Tongue (tissue), 2 donors: ENCODE measurements around the gene CCDC33. TPM values are rescaled to one million over a fixed set of nuclear protein-coding genes. Genes with fewer than 3 reads are reported as not detected.

Experiments used
- DNase-seq: peaks from one replicate; pipeline ENCODE4 v3.0.0-alpha.2; 2015
- total RNA-seq: library from RNA; depleted of rRNA; stranded (reverse); fragments of >200 nt; gene quantifications from one replicate; pipeline ENCODE4 v1.2.3, GENCODE V29; 2014

CCDC33 gene
- total RNA-seq, 1 donor from 2014 or later, result 0.41 TPM

DNA sequence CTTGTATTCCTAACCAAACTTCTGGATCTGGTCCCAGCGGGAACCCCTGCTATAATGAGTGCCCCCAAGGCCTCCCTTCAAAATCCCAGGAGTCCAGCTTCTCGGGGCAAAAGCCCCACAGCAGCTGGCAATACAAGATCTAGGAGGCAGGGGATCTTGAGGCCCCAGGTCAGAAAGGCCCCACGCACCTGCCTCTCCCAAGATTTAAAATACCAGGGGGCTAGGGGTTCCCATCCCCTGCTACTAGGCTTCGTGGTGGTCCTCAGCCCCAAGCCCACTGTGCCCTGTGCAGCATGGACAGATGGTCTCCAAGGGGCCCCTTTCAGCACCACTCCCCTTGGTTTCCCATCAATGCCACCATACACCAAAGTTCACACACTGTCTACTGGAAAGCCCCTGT is 147.2 kb downstream of the CCDC33 start:
- DNase-seq, result no peak

DNA sequence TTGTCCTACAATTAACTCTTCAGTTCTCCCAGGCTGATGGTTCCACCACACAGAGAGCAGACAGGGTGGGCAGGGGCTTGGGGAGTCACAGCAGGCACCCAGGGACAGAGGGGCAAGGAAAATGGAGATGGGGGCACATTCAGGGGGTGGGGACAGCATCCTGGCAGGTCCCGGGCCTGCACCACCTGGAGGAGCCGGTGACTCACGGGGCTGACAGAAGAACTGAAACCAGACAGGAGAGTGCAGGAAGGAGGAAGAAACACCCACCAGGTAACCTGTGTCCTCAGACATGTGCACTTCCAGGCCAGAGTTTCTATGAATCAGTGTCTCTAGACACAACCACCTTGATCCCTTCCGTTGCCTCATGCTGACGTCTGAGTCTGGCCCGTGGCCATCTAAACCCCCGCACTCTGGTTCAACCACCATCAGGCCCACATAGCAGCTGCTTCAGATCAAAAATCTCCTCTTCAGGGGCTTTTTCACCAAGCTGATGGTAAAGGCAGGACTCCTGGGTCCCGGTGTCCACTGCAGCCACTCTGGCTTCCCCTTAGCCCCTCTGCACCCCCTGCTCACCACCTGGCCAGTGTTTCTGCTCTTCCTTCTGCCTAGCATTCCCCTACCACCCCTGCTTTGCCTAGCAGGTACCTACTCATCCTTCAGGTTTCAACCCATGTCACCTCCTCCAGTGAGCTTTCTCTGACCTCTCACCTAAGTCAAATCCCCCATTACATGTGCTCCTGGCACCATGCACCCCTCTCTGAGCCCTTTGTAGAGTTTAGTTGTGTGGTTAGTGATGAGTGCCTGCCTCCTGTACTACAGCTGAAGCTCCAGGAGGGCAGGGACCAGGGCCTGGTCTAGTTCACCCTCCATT is 147.8 kb downstream of the CCDC33 start:
- no peak for DNase-seq

DNA sequence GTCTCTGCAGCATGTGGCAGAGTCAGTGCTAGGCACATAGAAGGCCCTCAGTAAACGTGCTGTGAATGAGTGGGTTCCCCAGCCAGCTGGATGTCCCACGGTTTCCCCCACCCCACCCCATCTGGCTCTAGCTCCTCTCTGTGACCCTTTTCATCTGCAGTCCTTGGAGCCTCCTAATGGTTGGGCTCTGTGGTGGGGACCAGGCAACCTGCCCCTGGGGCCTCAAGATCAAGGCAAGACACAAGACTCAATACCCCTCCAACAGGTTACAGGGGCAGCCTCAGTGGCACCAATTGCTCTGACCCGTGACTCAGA is 148.4 kb downstream of the CCDC33 start:
- no peak for DNase-seq

DNA sequence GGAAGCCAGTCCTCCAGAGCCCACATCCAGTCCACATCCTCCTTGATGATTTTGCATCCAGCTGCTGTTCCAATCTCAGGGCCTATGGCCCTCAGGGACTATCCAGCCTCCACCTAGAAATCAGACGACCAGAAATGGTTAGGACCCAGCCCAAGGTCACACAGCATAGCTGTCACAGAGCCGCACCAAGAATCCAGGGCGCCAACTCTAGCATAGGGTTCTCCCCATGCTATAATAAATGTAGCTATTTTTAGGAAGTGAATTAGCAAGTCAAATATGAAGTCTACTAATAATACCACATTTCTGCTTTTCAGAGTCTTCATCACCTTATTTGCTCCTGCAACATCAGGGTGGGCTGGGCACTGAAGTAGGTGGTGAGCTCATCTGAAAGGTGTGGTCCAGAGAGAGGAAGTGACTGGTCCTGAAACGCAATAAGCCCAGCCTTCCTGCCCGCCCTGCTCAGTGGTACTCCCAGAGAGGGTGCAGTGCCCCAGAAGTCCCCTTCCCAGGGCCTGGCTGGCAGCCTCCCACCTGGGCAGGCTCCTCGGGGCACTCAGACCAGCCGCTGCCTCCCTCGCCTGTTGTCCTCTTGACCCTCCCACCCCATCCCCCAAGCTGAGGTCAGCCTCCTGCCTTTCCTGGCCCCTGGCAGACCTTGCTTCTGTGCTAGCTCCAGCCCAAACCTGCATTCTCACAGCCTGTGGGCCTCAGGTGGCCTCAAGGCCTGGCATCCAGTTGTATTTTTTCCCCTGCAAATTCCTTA is 148.9 kb downstream of the CCDC33 start:
- DNase-seq, result no peak

DNA sequence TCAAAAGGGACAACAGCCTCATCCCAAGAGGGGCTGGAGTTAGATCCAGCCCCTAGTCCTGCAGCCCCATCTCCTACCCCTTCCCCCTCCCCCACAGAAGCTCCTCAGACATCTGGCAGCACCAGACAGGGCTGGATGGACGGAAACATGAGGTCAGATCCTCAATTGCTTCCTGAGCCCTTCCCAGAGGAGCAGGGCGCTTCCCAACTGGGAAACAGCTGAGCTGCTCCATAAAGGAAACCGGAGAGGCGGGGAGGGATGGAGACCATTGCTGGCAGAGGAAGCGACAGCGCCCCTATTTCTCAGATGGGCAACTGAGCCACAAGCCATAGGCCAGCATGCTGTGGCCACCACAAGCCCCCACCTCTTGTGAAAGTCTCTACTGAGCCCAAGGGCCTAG is 149.6 kb downstream of the CCDC33 start:
- no peak for DNase-seq

Other genes with a start within 250 kb of the CCDC33 start
- 22.3 TPM for gene STOML1, start 244.0 kb upstream of the CCDC33 start, total RNA-seq
- 46.2 TPM for gene PML, start 241.6 kb upstream of the CCDC33 start, total RNA-seq
- gene GOLGA6A, start 153.8 kb upstream of the CCDC33 start, total RNA-seq, result not detected
- gene ISLR2, start 105.7 kb upstream of the CCDC33 start, total RNA-seq, result 8.4 TPM
- gene ISLR, start 62.6 kb upstream of the CCDC33 start, total RNA-seq, result 119 TPM
- 14.2 TPM for gene STRA6, start 33.5 kb upstream of the CCDC33 start, total RNA-seq
- gene CYP11A1, start 131.3 kb downstream of the CCDC33 start, total RNA-seq, result 0.21 TPM
- gene SEMA7A, start 197.6 kb downstream of the CCDC33 start, total RNA-seq, result 5.8 TPM
- gene UBL7, start 224.8 kb downstream of the CCDC33 start, total RNA-seq, result 21.4 TPM